DMS 273 (cell line): ENCODE results near the gene ABCF2.

Experiments
- DNase-seq: peaks from one replicate; lab custom pipeline; 2025; ENCODE audit not compliant: unreplicated experiment; lab: John Stamatoyannopoulos, UW

ABCF2 gene

DNA sequence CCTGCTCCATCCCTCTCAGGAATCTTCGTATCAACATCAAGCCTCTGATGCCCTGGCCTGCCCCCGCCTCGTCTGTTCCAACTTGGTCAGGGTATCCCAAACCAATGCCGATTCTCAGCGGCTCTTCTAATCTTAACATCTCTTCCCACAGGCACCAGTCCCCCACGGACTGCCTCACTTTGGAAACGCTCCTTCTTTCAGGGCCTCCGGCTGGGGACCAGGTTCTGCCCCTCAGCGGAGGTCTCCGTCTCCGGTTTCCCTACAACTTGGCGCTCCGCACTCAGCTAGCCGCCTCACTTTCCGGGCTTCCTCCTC is 488 bp downstream of the ABCF2 start:
- DNase-seq, result no peak

DNA sequence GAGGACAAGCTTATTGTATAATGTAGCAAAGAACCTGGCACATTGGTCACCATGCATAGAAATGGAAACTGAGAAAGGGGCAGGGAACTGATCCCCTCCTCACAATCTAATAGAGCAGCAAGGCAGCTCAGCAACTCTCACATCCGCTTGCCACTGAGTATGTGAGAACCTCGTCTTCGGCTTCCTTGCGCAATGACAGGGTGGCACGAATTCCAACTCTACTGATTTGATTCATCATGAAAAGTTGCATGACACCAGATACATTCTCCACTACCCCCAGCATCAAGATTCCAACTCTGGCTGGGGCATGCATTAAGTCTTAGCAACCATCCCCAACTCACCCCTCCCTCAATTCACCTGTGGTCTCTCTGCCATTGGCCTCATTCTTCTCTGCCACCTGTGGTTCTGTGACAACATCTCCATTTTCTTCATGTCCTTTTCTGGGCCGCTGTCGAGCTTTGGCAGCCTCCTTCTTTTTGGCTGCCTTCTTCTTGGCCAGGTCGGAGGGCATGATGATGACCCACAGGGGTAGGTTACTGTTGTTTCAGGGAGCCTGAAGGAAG is 976 bp downstream of the ABCF2 start:
- no peak for DNase-seq

DNA sequence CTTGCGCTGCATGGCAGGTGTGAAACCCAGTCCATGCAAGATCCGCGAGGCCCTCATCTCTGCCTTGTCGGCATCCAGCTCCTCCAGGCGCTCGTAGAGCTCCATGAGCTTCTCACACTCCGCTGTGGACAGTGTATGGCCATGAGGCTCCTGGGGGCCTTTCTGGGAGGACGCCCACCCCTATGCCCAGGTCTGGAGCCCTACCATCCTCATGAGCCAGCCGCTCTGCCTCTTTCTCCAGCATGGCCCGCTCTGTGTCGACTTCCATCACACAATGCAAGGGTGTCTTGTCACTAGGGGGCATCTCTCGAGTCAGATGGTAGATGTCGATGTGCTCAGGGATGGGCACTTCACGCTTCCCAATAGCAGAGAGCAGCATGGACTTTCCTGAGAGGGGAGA is 3.3 kb downstream of the ABCF2 start:
- no peak for DNase-seq

DNA sequence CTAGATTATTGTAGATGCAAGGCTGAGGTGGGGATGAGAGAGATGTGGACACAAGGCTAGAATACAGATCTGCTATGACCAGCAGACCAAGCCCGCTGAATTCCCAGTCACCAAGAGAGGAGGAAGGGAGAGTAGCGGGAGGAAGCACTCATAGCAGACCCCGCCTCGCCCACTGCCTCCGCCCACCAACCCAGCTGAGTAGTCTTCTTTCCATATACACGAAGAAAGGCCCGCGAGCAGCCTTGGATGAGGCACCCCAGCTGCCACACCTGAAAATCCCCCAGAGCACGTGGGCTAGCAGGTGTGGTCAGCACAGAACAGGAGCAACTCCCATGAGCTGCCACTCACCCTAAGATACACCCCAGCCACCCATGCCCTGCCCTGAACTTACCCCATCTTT is 8.8 kb downstream of the ABCF2 start:
- DNase-seq, result no peak

DNA sequence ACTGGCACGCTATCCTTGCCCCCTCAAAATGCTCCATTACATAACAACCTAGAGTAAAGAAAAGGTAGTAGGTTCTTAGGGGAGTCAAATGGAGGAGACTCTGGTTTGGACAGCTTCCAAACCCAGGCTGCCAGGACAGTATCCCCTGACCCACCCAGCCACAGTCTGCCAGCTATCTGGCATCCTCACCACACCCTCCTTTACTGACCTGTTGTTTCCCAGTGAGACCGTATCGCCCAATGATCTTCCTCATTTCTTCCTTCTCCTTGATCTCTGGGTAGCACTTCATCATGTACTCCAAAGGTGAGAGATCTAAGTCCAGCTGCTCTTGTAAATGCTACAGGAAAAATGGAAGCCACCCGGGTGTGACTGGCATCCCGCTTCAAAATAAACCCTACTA is 11.6 kb downstream of the ABCF2 start:
- no peak for DNase-seq

DNA sequence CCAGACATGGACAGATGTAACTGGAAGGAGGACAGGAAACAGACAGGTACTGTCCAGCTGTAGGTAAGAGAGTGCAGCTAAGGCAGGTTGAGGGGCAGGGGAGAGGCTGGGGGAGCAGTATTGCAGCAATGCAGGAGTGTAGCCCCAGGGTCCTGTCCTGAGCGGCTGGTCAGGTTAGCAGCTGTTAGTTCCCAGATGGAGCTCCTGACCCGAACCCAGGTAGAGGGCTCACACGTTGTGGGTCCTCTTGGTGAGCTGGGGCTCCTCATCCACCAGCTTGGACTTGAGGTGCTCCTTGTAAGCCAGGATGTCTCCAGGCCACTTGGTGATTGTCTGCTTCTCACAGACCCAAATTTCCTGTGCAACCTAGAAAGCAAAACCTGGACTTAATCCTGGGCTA is 13.2 kb downstream of the ABCF2 start:
- no peak for DNase-seq

DNA sequence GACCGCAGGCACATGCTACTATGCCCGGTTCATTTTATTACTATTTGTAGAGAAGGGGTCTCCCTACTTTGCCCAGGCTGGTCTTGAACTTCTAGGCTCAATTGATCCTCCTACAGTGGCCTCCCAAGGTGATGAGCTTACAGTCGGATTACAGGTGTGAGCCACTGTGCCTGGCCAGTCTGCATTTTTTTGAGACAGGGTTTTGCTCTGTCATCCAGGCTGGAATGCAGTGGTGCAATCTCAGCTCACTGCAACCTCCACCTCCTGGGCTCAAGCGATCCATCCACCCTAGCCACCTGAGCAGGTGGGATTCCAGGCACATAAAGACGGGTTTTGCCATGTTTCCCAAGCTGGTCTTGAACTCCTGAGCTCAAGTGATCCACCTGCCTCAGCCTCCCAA is 14.4 kb downstream of the ABCF2 start:
- no peak for DNase-seq

DNA sequence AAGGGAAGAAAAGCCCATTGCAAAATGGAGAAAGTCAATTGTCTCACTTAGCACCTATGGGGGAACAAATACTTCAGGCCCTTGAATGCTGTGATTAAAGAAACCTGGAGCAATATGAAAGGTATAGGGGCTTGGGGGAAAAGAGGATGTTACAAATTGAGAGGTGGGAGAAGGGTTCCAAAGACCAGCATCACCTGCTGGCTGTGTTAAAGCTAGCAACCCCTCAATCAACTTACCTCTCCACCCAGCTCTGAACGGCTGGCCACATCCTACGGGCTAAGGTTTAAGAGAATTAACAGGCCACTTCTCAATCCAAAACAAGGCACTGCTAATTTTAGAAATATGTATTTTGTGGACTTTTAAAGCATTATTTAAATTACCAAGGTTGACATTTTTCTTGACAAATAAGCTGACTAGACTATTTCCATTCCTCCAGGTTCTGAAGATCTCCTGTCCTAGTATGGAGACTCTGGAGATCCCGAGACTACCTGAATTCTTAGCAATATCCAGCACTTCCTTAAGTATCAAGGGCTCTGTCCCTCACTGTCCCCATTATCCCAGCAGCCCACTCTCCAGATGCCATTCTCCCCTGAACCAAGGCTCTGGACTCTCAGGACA is 15.7 kb downstream of the ABCF2 start:
- DNase-seq, result no peak

DNA sequence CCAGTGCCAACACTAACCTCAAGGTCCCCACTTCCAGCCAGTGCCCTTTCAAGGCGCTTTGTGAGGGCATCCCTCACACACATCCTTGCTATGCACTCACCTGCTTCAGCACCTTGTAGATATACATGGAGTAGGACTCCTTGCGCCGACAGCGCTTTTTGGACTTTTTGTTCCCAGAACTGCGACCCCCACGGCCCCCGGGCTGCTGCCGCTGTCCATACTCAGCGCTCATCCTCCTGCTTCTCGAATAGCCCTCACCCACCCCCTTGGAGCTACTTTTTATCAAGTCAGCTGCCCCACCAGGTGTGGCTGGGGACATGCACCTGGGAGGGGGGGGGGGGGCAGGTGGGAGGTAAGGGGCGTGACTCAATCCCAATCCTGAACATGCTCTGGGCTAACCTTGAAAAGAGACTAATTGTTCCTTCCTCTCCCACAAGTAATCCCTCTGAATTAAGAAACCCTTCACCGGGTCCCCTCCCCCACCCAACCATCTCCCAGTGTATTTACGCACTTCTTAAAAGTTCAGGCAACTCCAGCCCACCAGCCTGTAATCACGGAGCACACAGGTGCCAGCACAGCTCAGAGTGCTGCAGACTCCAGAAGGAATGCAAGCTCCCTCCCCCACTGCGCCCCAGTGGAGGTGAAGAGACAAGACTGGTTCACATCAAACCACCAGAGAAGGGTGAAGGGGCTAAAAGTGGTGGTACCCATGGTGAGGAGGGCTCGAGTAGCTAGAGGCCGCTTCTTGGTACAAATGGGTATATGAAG is 16.7 kb downstream of the ABCF2 start, which contains the start of gene H2BK1:
Gene H2BK1 (minus strand): TSS at position 402 of the 768 bp plus-strand sequence. CDS start 170 bp downstream, at position 232.
- no peak for DNase-seq

DNA sequence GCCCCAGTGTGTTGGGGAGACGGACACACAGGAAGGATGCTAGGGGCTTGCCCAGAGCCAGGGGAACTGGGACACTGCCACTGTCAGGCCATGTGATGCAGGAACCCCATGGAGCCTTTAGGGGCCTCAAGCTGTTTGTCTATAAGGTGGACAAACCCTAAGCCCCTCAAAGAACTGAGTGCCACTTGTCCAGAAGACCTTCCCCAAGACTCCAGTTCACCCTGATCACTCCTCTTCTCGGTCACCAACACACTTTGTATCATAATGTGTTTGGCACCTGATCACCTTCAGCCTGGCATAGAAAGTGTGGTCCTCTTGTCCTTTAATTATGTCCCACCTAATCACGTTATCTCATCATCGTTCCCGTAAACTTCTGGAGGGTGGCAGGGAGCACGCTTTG is 17.4 kb downstream of the ABCF2 start:
- DNase-seq, result no peak

DNA sequence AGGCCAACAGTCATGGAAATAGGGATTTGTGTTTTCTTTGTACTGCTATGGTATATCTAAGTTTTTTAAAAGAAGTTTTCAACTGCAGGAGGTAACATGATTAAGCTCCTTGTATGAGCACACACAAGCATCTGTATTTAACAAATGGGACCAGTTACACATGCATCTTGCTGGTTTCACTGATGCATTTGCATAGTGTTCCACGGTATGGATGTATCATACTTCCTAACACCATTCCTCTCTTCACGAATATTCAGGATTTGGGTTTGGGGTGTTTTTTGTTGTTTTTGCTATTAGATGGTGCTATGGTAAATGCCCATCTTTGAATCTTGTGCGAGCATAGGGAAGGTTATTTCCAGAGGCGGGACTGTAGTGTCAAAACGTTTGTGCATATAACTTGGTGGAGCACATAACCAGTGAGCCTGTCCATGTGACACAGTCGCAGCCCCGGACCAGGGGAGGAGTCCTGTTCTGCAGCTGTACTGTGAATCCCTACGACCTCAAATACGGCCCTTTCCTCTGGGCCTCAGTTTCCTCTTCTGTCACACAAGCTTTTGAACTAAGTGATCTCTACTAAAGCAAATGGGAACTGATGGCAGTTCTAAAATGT is 18.6 kb downstream of the ABCF2 start:
- DNase-seq, result no peak

DNA sequence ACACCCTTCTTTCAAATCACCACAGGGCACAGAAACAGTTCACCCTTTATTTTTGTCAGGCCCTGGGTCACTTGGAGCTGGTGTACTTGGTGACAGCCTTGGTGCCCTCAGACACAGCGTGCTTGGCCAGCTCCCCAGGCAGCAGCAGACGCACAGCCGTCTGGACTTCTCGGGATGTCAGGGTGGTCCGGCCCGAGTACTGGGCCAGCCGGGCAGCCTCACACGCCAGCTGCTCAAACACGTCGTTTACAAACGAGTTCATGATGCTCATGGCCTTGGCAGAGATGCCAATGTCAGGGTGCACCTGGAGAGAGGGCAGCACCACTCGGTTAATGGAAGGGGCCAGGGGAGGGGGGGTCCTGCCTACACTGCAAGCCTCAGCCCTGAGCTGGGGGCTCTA is 19.2 kb downstream of the ABCF2 start:
- DNase-seq, result no peak

DNA sequence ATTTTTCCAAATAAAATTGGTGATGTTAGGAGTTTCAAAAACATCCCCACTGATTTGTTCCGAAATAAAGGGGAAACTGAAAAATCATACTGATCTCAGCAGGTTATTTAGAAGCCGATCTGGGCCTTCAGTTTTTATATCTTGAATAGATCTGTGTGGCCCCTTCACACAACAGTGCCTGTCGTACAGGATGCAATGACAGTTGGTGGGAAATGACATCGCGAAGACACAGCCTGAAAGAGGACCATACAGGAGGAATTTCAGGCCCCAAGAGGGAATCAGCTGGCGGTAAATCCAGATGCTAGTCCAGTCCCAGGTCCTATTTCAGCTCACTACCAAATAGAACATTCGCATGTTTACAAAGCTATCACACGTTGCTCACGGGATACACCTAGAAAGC is 19.7 kb downstream of the ABCF2 start:
- DNase-seq, result no peak

DNA sequence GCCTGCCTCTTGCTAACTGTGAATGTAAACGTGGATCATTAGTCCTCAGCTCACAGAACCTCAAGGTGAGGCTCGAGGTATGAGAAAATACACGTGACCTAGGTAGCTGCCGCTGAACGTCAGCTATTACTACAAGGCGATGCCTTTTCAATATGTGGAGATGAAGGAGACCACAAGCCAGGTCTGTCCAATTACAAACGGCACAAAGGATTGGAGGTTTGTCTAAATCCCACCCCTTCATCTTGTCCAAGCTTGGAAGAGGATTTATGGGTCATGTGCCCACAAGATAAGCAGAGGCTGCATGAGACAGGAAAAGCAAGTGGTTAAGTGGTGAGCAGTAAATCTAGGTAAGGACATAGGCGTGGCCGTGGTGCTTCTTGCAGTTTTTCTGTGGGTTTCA is 20.1 kb downstream of the ABCF2 start:
- DNase-seq, result no peak

DNA sequence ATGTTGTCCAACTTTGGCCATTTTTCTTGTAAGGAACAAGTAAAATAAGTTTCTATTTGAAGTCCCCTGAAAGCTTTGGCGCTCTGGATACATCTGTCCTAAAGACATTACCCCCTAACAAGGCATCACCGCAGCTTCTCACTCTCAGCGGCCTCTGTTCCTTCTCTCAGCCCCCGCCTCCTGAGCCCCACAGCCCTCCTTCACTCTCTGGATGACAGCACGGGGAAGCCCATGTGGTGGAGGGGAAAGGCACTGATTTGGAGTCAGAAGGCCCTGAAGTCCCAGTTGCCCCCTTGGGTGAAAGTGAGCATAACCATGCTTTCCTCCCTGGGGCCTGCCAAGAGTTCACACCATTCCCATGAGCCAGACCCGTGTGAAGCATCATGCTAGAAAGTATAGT is 21.3 kb downstream of the ABCF2 start:
- DNase-seq, result no peak

DNA sequence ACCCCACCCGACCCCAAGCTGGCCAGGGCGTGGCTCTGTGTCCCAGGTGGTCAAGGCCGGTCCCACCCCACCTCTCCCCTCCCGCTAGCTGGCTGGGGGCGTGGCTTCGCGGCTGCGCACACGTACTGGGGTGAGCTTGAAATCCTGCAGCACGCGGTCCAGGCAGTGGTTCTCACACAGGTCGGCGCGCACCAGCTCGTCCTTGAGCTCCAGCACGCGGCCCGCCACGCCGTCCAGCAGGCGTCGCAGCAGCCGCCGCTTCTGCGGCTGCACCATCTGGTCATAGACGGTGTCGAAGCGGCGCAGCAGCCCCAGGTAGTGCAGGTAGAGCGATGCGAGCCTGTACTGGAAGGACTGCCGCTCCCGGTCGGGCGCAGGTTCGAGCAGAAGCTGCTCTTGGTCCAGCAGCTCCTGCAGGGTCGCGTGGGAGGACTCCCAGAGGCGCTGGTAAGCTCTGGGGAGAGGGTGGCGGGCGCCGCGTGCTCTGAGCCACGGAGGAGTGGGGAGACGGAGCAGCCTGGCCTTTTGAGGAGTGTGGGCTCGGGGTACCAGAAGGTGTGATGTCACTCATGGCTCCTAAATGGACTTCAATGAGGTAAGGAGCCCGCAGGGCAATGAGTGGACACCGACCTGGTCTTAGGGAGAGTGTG is 22.5 kb downstream of the ABCF2 start:
- no peak for DNase-seq

DNA sequence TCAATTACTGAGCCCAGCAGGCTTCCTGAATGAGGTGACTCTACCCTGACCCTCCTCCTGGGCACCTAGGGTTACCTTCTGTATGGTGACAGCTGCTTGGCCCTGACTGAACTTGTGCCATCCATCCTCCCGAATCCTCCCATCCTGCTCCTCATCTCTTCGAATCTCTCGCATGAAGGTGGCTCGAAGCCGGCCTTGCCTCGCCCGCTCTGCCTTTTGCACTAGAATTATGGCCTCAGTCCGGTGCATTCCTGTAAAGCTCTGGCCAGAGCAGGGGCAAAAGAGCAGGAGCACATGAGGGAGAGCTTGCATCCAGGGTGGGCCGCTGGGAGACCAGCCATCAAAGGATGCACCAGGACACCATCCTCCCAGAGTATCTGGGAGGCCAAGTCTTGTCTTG is 24.2 kb downstream of the ABCF2 start:
- DNase-seq, result no peak

DNA sequence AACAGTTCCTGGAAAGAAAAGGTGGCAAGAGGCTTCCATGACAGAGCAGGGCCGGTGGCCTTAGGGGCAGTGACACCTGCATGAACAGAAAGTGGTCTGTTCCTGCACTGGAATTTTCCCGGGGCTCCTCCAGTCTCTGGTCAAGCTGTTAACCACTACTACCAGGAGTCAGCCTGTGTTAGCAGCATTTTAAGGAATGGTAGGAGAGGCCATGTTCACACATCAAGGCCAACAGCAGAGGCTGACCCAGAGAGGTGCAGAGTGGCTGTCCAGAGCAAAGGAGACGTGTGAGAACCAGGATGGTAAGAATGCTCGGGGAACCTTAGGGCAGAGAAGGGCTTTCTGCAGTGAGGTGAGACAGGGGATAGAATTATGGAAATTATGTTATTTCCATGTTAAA is 25.3 kb downstream of the ABCF2 start:
- no peak for DNase-seq

DNA sequence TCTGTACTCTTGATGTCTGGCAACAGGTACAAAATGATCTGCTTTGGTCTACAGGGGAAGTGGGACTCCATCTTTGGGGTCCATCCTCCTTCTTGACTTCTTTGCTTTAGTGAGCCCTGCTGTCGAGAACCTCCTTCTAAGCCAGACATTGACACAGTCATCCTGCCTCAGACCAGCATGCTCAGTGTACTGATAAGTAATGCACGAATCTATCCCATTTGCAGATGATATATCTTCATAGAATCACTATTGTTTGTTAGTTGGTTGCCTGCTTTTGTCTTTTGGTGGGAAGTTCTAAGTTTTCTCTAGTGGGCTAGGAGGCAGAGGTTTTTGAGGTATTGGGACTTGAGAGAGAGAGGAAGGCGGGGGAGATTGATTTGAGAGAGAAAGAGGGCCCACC is 25.7 kb downstream of the ABCF2 start:
- DNase-seq, result no peak

DNA sequence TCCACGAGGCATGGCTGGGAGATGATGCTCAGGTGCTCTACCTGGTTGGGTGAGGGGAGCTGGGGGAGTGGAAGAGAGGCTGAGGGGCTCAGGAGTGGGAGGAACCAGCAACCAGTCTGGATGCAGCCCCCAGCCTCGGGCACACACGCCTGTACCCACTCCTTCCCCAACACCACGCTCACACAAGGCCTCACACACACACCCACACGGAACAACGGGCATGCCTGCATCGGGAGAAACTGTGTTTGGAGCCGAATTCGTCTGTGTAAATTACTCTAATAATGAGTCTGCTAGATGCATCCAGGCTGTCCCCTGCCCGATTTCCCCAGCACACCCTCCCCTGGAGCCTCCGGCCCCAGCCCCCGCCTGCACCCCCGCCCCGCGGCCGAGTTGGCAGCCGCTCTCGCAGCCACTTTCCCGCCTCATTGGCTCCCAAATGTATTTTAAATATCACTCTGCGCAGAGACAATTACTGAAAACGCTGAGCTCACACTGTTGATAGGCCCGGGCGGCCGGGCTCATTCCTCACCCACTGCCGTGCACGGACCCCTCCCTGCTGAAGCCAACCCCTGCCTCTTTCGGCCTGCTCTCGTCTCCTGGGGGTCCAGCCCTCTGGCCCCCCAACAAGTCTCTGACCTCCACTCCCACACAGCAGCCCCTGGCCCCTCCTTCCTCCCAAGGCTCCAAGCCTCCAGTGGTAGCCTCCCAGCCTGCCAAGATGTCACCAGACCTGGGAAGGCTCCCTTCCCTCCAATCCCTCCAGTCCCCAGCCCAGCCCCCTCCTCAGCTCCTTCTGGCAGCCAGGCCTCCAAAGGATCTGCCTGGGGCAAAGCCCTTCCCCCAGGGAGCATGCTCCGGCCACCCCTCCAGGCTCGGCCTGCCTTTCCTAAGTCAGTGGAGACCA is 27.8 kb downstream of the ABCF2 start:
- DNase-seq, result peak; percentile 79

DNA sequence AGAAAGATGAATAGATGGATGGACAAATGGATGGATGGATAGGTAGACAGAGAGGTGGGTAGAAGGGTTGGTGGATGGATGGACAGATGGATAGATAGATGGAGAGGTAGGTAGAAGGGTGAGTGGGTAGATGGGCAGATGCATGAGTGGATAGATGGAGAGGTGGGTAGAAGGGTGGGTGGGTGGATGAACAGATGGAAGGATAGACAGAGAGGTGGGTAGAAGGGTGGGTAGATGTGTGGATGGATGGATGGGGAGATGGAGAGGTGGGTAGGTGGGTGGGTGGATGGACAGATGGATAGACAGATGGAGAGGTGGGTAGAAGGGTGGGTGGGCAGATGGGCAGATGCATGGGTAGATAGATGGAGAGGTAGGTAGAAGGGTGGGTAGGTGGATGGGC is 29.1 kb downstream of the ABCF2 start:
- DNase-seq, result no peak
